Liver (tissue), 9 donors: Measurements from ENCODE around the gene SH3PXD2A. TPM values are rescaled to one million over a fixed set of nuclear protein-coding genes. Genes with fewer than 3 reads are reported as not detected.

ENCODE experiments used
- DNase-seq: peaks from one replicate; pipeline ENCODE4 v3.0.0-alpha.2; 2017; ENCODE audit warnings: low spot score
- H3K27ac ChIP-seq, 2 donors: one replicate each; pipeline ENCODE4 v1.7.0; 2013; ENCODE audit warnings: inconsistent platforms in 2 of 2, low read length in 2 of 2, control low read depth in 1 of 2, low read depth in 1 of 2, mild to moderate bottlenecking in 1 of 2
- H3K27me3 ChIP-seq, 4 donors: one replicate each; pipeline versions ENCODE4 v1.6.1 to v1.7.0; 2013; ENCODE audit warnings: low read length in 3 of 4, inconsistent platforms in 1 of 4, mild to moderate bottlenecking in 1 of 4, moderate library complexity in 1 of 4; ENCODE audit not compliant: control insufficient read depth in 4 of 4, insufficient read depth in 4 of 4
- H3K36me3 ChIP-seq, 4 donors: one replicate each; pipeline versions ENCODE4 v1.6.1 to v1.7.0; 2013; ENCODE audit warnings: low read length in 3 of 4, mild to moderate bottlenecking in 3 of 4, low read depth in 1 of 4, moderate library complexity in 1 of 4; ENCODE audit not compliant: control insufficient read depth in 4 of 4, insufficient read depth in 3 of 4
- H3K4me1 ChIP-seq, 4 donors: one replicate each; pipeline versions ENCODE4 v1.6.1 to v1.7.0; 2013; ENCODE audit warnings: low read length in 3 of 4, mild to moderate bottlenecking in 3 of 4, moderate library complexity in 1 of 4; ENCODE audit not compliant: control insufficient read depth in 4 of 4, insufficient read depth in 4 of 4
- H3K4me3 ChIP-seq, 3 donors: one replicate each; pipeline versions ENCODE4 v1.6.1 to v1.7.0; 2013; ENCODE audit warnings: low read length in 3 of 3, control low read depth in 1 of 3, low read depth in 1 of 3, mild to moderate bottlenecking in 1 of 3
- H3K9ac ChIP-seq, 2 donors: one replicate each; pipeline ENCODE4 v1.7.0; 2013; ENCODE audit warnings: low read length in 2 of 2, mild to moderate bottlenecking in 2 of 2, moderate library complexity in 2 of 2, control low read depth in 1 of 2, low read depth in 1 of 2
- H3K9me3 ChIP-seq, 4 donors: one replicate each; pipeline versions ENCODE4 v1.6.1 to v1.7.0; 2013; ENCODE audit warnings: low read length in 3 of 4; ENCODE audit not compliant: control insufficient read depth in 4 of 4
- ATF3 ChIP-seq: IDR thresholded peaks from 2 replicates; pipeline ENCODE4 v1.6.1; 2016; ENCODE audit warnings: antibody characterized with exemption
- CTCF ChIP-seq: fragments of 150-350 bp; IDR thresholded peaks from 2 replicates; pipeline ENCODE4 v1.5.1; 2017; ENCODE audit warnings: improper control_type of control experiment, low read depth, low read length; ENCODE audit not compliant: missing input control
- EGR1 ChIP-seq, 2 donors: IDR thresholded peaks; 2 replicates each; pipeline ENCODE4 v1.6.1; 2016 to 2018; ENCODE audit warnings: antibody characterized with exemption in 2 of 2, low read depth in 2 of 2
- FOXA1 ChIP-seq: IDR thresholded peaks from 2 replicates; pipeline ENCODE4 v1.6.1; 2016; ENCODE audit warnings: antibody characterized with exemption
- FOXA2 ChIP-seq: IDR thresholded peaks from 2 replicates; pipeline ENCODE4 v1.6.1; 2016; ENCODE audit warnings: antibody characterized with exemption
- GABPA ChIP-seq, 2 donors: IDR thresholded peaks in 1 of 2; conservative IDR thresholded peaks in 1 of 2; 2 replicates each; pipeline ENCODE4 v1.6.1; 2016; ENCODE audit warnings: antibody characterized with exemption in 2 of 2, mild to moderate bottlenecking in 1 of 2, moderate library complexity in 1 of 2
- HNF4A ChIP-seq, 2 donors: conservative IDR thresholded peaks; 2 replicates each; pipeline ENCODE4 v1.6.1; 2016; ENCODE audit warnings: antibody characterized with exemption in 2 of 2, mild to moderate bottlenecking in 2 of 2
- HNF4G ChIP-seq: IDR thresholded peaks from 2 replicates; pipeline ENCODE4 v1.6.1; 2016; ENCODE audit warnings: antibody characterized with exemption
- JUND ChIP-seq, 2 donors: IDR thresholded peaks; 2 replicates each; pipeline ENCODE4 v1.6.1; 2016; ENCODE audit warnings: antibody characterized with exemption in 2 of 2
- MAX ChIP-seq: IDR thresholded peaks from 2 replicates; pipeline ENCODE4 v1.6.1; 2016; ENCODE audit warnings: antibody characterized with exemption
- NR2F2 ChIP-seq: IDR thresholded peaks from 2 replicates; pipeline ENCODE4 v1.6.1; 2016; ENCODE audit warnings: antibody characterized with exemption
- RAD21 ChIP-seq, 2 donors: IDR thresholded peaks; 2 replicates each; pipeline ENCODE4 v1.6.1; 2016; ENCODE audit warnings: antibody characterized with exemption in 2 of 2, mild to moderate bottlenecking in 2 of 2
- REST ChIP-seq: IDR thresholded peaks from 2 replicates; pipeline ENCODE4 v1.6.1; 2016; ENCODE audit warnings: antibody characterized with exemption, mild to moderate bottlenecking
- RXRA ChIP-seq, 2 donors: IDR thresholded peaks; 2 replicates each; pipeline ENCODE4 v1.6.1; 2017 to 2018; ENCODE audit warnings: antibody characterized with exemption in 2 of 2, mild to moderate bottlenecking in 1 of 2
- SP1 ChIP-seq: IDR thresholded peaks from 2 replicates; pipeline ENCODE4 v1.6.1; 2018; ENCODE audit warnings: antibody characterized with exemption, mild to moderate bottlenecking
- TAF1 ChIP-seq: conservative IDR thresholded peaks from 2 replicates; pipeline ENCODE4 v1.6.1; 2016; ENCODE audit warnings: antibody characterized with exemption, mild to moderate bottlenecking
- YY1 ChIP-seq: IDR thresholded peaks from 2 replicates; pipeline ENCODE4 v1.6.1; 2016; ENCODE audit warnings: antibody characterized with exemption, mild to moderate bottlenecking
- ZBTB33 ChIP-seq: IDR thresholded peaks from 2 replicates; pipeline ENCODE4 v1.6.1; 2016; ENCODE audit warnings: antibody characterized with exemption
- WGBS: extraction: QIAGEN DNeasy Blood & Tissue Kit; methylation state at CpG from one replicate; pipeline ENCODE4 v1.1.7; 2013; 5-methylcytosine and 5-hydroxymethylcytosine counted together
- polyA plus RNA-seq, 2 donors: library from polyadenylated mRNA; stranded (reverse) in 1 of 2; unstranded in 1 of 2; fragments of 200-250 nt in 1 of 2; fragments of >200 nt in 1 of 2; fragmentation: Nextera tagmentation in 1 of 2; extraction: Ambion mirVana in 1 of 2; gene quantifications; one replicate each; pipeline versions ENCODE4 v1.2.1 to v1.2.3, GENCODE V29; 2013 to 2015
- total RNA-seq, 2 donors: library from RNA; depleted of rRNA; stranded (reverse); fragments of >200 nt; gene quantifications; one replicate each; pipeline ENCODE4 v1.2.3, GENCODE V29; 2014
- donor health status: healthy.
- donor health status: healthy.
- donor health status: healthy.
- donor health status: healthy.
- donor health status: healthy.

The SH3PXD2A gene
- total and polyA plus RNA-seq, 4 donors = 0.82 to 5.5 (median 3.9) TPM

- no peak for DNase-seq
- no peaks in the 10 kb centered on the region for H3K9me3 ChIP-seq
- peaks cover 0 to 7% (median 3%) of the 10 kb centered on the region in 4 donors for H3K36me3 ChIP-seq
- no peak overlapping the region for H3K27ac ChIP-seq
- no peak overlapping the region for H3K4me3 ChIP-seq
- H3K4me1 ChIP-seq = no peaks in the 10 kb centered on the region
- no peak for TF ChIP-seq ZBTB33
- no peak for TF ChIP-seq HNF4A (conservative IDR thresholded peaks at IDR 0.05)
- no peak for TF ChIP-seq EGR1 (IDR thresholded peaks at IDR 0.05; ENCODE audit: low read depth in 2 of 2)
- no peak for TF ChIP-seq RXRA (IDR thresholded peaks at IDR 0.05)
- no peak for TF ChIP-seq GABPA (IDR thresholded peaks at IDR 0.05 in 1 of 2, conservative IDR thresholded peaks at IDR 0.05 in 1 of 2)
- no peak for TF ChIP-seq NR2F2
- TF ChIP-seq HNF4G = no peak
- no peak for TF ChIP-seq ATF3
- no peak for TF ChIP-seq MAX
- no peak for TF ChIP-seq YY1
- TF ChIP-seq JUND (IDR thresholded peaks at IDR 0.05) = no peak
- TF ChIP-seq CTCF = no peak
- TF ChIP-seq RAD21 (IDR thresholded peaks at IDR 0.05) = no peak
- TF ChIP-seq REST = no peak
- no peak for TF ChIP-seq FOXA1
- TF ChIP-seq SP1 = no peak
- TF ChIP-seq TAF1 = no peak
- no peak for TF ChIP-seq FOXA2
- no peaks in the 10 kb centered on the region for H3K27me3 ChIP-seq
- no peak overlapping the region for H3K9ac ChIP-seq
- WGBS = 89% methylated on average over 7 of the region's 7 CpGs
Observed at GRCh38 chr10:103722632-103723031, 132.7 kb downstream of the SH3PXD2A start.
